ENCODE data around the gene TNFRSF12A. TPM values are rescaled to one million over a fixed set of nuclear protein-coding genes. Genes with fewer than 3 reads are reported as not detected.

The TNFRSF12A gene
- total RNA-seq, 1 donor, result 7.8 TPM

GRCh38 chr16:2985893-2986355 lies 34.2 kb upstream of the TNFRSF12A start:
- DNase-seq (ENCODE audit: low read depth in 2 of 3, low spot score in 2 of 3), result no peak

GRCh38 chr16:2986623-2987188 lies 33.5 kb upstream of the TNFRSF12A start:
- DNase-seq (ENCODE audit: low read depth in 2 of 3, low spot score in 2 of 3), result no peak

GRCh38 chr16:2987286-2987685 lies 32.9 kb upstream of the TNFRSF12A start:
- no peak for DNase-seq (ENCODE audit: low read depth in 2 of 3, low spot score in 2 of 3)

GRCh38 chr16:2987833-2988232 lies 32.3 kb upstream of the TNFRSF12A start:
- DNase-seq (ENCODE audit: low read depth in 2 of 3, low spot score in 2 of 3), result no peak

GRCh38 chr16:2988590-2989099 lies 31.5 kb upstream of the TNFRSF12A start:
- no peak for DNase-seq (ENCODE audit: low read depth in 2 of 3, low spot score in 2 of 3)

GRCh38 chr16:2990891-2991290 lies 29.3 kb upstream of the TNFRSF12A start:
- DNase-seq (ENCODE audit: low read depth in 2 of 3, low spot score in 2 of 3), result no peak

GRCh38 chr16:2991566-2992261 lies 28.5 kb upstream of the TNFRSF12A start:
- DNase-seq (ENCODE audit: low read depth in 2 of 3, low spot score in 2 of 3), result no peak

GRCh38 chr16:2992383-2993081 lies 27.6 kb upstream of the TNFRSF12A start:
- DNase-seq (ENCODE audit: low read depth in 2 of 3, low spot score in 2 of 3), result no peak

GRCh38 chr16:2996298-2996697 lies 23.9 kb upstream of the TNFRSF12A start:
- no peak for DNase-seq (ENCODE audit: low read depth in 2 of 3, low spot score in 2 of 3)

- no peak for DNase-seq (ENCODE audit: low read depth in 2 of 3, low spot score in 2 of 3)
Measured at GRCh38 chr16:2999929-3000328, 20.2 kb upstream of the TNFRSF12A start.

- DNase-seq (ENCODE audit: low read depth in 2 of 3, low spot score in 2 of 3), result no peak
Measured at GRCh38 chr16:3000540-3000939, 19.6 kb upstream of the TNFRSF12A start.

GRCh38 chr16:3001316-3001715 lies 18.9 kb upstream of the TNFRSF12A start:
- no peak for DNase-seq (ENCODE audit: low read depth in 2 of 3, low spot score in 2 of 3)

- peak; percentile 80 to 100 (median 99) for DNase-seq (ENCODE audit: low read depth in 2 of 3, low spot score in 2 of 3)
Measured at GRCh38 chr16:3003582-3004270, 16.4 kb upstream of the TNFRSF12A start.

- DNase-seq (ENCODE audit: low read depth in 2 of 3, low spot score in 2 of 3), result peak in 1 of 3 donors; percentile 41
Measured at GRCh38 chr16:3004319-3004718, 15.8 kb upstream of the TNFRSF12A start.

- peak in 1 of 3 donors; percentile 27 for DNase-seq (ENCODE audit: low read depth in 2 of 3, low spot score in 2 of 3)
Measured at GRCh38 chr16:3004781-3005284, 15.3 kb upstream of the TNFRSF12A start.

GRCh38 chr16:3007059-3007956 lies 12.9 kb upstream of the TNFRSF12A start:
- DNase-seq (ENCODE audit: low read depth in 2 of 3, low spot score in 2 of 3), result peak in 1 of 3 donors; percentile 47

GRCh38 chr16:3007957-3008689 lies 12.0 kb upstream of the TNFRSF12A start:
- peak in 2 of 3 donors; percentile 57 to 64 for DNase-seq (ENCODE audit: low read depth in 2 of 3, low spot score in 2 of 3)

- no peak for DNase-seq (ENCODE audit: low read depth in 2 of 3, low spot score in 2 of 3)
Measured at GRCh38 chr16:3008690-3009037, 11.5 kb upstream of the TNFRSF12A start.

Measured in hematopoietic multipotent progenitor cell (in vitro differentiated cells).